Stimulated activated CD4-positive, alpha-beta T cell treated with anti-CD3 and anti-CD28 coated beads, Interleukin-1b, Interleukin-23, amount 100 ng/mL, for 1 hour (primary cell): ENCODE data around the gene ZHX3.

ENCODE experiments used
- DNase-seq, 2 donors: peaks; one replicate each; pipeline ENCODE4 v3.0.0-alpha.2; 2020; ENCODE audit warnings: low read depth in 2 of 2

Gene ZHX3

GRCh38 chr20:41317546-41318270 is at the start of gene ZHX3:
TSS of gene ZHX3 (minus strand) at chr20:41317731. CDS start at chr20:41204916, 112,815 bp downstream.
- DNase-seq = peak; percentile 92 to 93

GRCh38 chr20:41367393-41367695 is 49.8 kb upstream of the ZHX3 start:
- DNase-seq = no peak

- no peak for DNase-seq
These were observed 49.2 kb upstream of the ZHX3 start, which contains the start of gene EMILIN3 for GRCh38 chr20:41366546-41367392. TSS of gene EMILIN3 (minus strand) at chr20:41366818. CDS start at chr20:41366634, 184 bp downstream.

GRCh38 chr20:41365777-41366545 is 48.4 kb upstream of the ZHX3 start:
- DNase-seq = no peak

GRCh38 chr20:41364967-41365765 is 47.6 kb upstream of the ZHX3 start:
- DNase-seq = no peak

- DNase-seq = no peak
These were observed 46.8 kb upstream of the ZHX3 start for GRCh38 chr20:41364236-41364855.

- no peak for DNase-seq
These were observed 46.1 kb upstream of the ZHX3 start for GRCh38 chr20:41363601-41364000.

GRCh38 chr20:41362748-41363140 is 45.2 kb upstream of the ZHX3 start:
- no peak for DNase-seq

- no peak for DNase-seq
These were observed 44.5 kb upstream of the ZHX3 start for GRCh38 chr20:41361757-41362747.

GRCh38 chr20:41360831-41361756 is 43.6 kb upstream of the ZHX3 start:
- no peak for DNase-seq

- no peak for DNase-seq
These were observed 42.0 kb upstream of the ZHX3 start for GRCh38 chr20:41359541-41360011.

GRCh38 chr20:41358717-41359116 is 41.2 kb upstream of the ZHX3 start:
- no peak for DNase-seq

- DNase-seq = no peak
These were observed 40.7 kb upstream of the ZHX3 start for GRCh38 chr20:41358230-41358629.

- DNase-seq = no peak
These were observed 40.1 kb upstream of the ZHX3 start for GRCh38 chr20:41357424-41358163.

- no peak for DNase-seq
These were observed 39.4 kb upstream of the ZHX3 start for GRCh38 chr20:41356951-41357350.

- no peak for DNase-seq
These were observed 38.2 kb upstream of the ZHX3 start for GRCh38 chr20:41355598-41356203.

GRCh38 chr20:41355192-41355591 is 37.7 kb upstream of the ZHX3 start:
- no peak for DNase-seq
